ENCODE results near the gene SDHA.

- no peak for TF ChIP-seq CTCF (IDR thresholded peaks at IDR 0.05)
- TF ChIP-seq, protein P1, sequence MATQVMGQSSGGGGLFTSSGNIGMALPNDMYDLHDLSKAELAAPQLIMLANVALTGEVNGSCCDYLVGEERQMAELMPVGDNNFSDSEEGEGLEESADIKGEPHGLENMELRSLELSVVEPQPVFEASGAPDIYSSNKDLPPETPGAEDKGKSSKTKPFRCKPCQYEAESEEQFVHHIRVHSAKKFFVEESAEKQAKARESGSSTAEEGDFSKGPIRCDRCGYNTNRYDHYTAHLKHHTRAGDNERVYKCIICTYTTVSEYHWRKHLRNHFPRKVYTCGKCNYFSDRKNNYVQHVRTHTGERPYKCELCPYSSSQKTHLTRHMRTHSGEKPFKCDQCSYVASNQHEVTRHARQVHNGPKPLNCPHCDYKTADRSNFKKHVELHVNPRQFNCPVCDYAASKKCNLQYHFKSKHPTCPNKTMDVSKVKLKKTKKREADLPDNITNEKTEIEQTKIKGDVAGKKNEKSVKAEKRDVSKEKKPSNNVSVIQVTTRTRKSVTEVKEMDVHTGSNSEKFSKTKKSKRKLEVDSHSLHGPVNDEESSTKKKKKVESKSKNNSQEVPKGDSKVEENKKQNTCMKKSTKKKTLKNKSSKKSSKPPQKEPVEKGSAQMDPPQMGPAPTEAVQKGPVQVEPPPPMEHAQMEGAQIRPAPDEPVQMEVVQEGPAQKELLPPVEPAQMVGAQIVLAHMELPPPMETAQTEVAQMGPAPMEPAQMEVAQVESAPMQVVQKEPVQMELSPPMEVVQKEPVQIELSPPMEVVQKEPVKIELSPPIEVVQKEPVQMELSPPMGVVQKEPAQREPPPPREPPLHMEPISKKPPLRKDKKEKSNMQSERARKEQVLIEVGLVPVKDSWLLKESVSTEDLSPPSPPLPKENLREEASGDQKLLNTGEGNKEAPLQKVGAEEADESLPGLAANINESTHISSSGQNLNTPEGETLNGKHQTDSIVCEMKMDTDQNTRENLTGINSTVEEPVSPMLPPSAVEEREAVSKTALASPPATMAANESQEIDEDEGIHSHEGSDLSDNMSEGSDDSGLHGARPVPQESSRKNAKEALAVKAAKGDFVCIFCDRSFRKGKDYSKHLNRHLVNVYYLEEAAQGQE (IDR thresholded peaks at IDR 0.05; ENCODE audit: insufficient read depth in 1 of 2, low read depth in 2 of 2, low read length in 1 of 2), result no peak
- TF ChIP-seq TCF7L2 (IDR thresholded peaks at IDR 0.05; ENCODE audit: low read depth, low read length), result no peak
- TF ChIP-seq POLR2AphosphoS5 (IDR thresholded peaks at IDR 0.05; ENCODE audit: low read depth, low read length), result no peak
Observed at GRCh38 chr5:170971-171800, 46.9 kb upstream of the SDHA start.

Measured in Panc1 (cell line).